ENCODE measurements around the gene YTHDF1.
"Not testable (repeated sequence)": the region's sequence is repeated elsewhere in the genome, so short reads cannot be mapped to it uniquely, and the experiment has no call there.

The YTHDF1 gene

GRCh38 chr20:63159251-63159650 lies 56.7 kb downstream of the YTHDF1 start:
- in situ Hi-C loops (cut with MboI; ENCODE audit: low sequenced_read_pairs): not testable (repeated sequence)

GRCh38 chr20:63158845-63159244 lies 57.1 kb downstream of the YTHDF1 start:
- in situ Hi-C loops (cut with MboI; ENCODE audit: low sequenced_read_pairs): no loop called here

- in situ Hi-C loops (cut with MboI; ENCODE audit: low sequenced_read_pairs): no loop called here
Observed at GRCh38 chr20:63158352-63158751, 57.6 kb downstream of the YTHDF1 start.

GRCh38 chr20:63157431-63157830 lies 58.5 kb downstream of the YTHDF1 start:
- in situ Hi-C loops (cut with MboI; ENCODE audit: low sequenced_read_pairs): not testable (repeated sequence)

- in situ Hi-C loops (cut with MboI; ENCODE audit: low sequenced_read_pairs): no loop called here
Observed at GRCh38 chr20:63156221-63156671, 59.7 kb downstream of the YTHDF1 start.

GRCh38 chr20:63155266-63156165 lies 60.4 kb downstream of the YTHDF1 start:
- in situ Hi-C loops (cut with MboI; ENCODE audit: low sequenced_read_pairs): no loop called here

GRCh38 chr20:63154395-63154794 lies 61.5 kb downstream of the YTHDF1 start:
- in situ Hi-C loops (cut with MboI; ENCODE audit: low sequenced_read_pairs): no loop called here

GRCh38 chr20:63153254-63154221 lies 62.4 kb downstream of the YTHDF1 start:
- in situ Hi-C loops (cut with MboI; ENCODE audit: low sequenced_read_pairs): no loop called here

- in situ Hi-C loops (cut with MboI; ENCODE audit: low sequenced_read_pairs): no loop called here
Observed at GRCh38 chr20:63152322-63153253, 63.3 kb downstream of the YTHDF1 start.

- in situ Hi-C loops (cut with MboI; ENCODE audit: low sequenced_read_pairs): no loop called here
Observed at GRCh38 chr20:63151554-63152321, 64.2 kb downstream of the YTHDF1 start.

- in situ Hi-C loops (cut with MboI; ENCODE audit: low sequenced_read_pairs): no loop called here
Observed at GRCh38 chr20:63150911-63151531, 64.9 kb downstream of the YTHDF1 start.

GRCh38 chr20:63150391-63150898 lies 65.5 kb downstream of the YTHDF1 start:
- in situ Hi-C loops (cut with MboI; ENCODE audit: low sequenced_read_pairs): no loop called here

- in situ Hi-C loops (cut with MboI; ENCODE audit: low sequenced_read_pairs): no loop called here
Observed at GRCh38 chr20:63149531-63150192, 66.3 kb downstream of the YTHDF1 start.

GRCh38 chr20:63148696-63149095 lies 67.2 kb downstream of the YTHDF1 start:
- in situ Hi-C loops (cut with MboI; ENCODE audit: low sequenced_read_pairs): no loop called here

- in situ Hi-C loops (cut with MboI; ENCODE audit: low sequenced_read_pairs): no loop called here
Observed at GRCh38 chr20:63147532-63147931, 68.4 kb downstream of the YTHDF1 start.
